HEK293 (cell line): ENCODE results near the gene ALDH18A1.

ENCODE experiments used
- CTCF ChIA-PET: fragments of 350-600 bp; formaldehyde crosslinking; extraction: SDS; loops from one replicate; lab custom pipeline; 2021; ENCODE audit warnings: antibody characterized with exemption; lab: Yijun Ruan, JAX
- POLR2A ChIA-PET: fragments of 300-600 bp; formaldehyde crosslinking; extraction: SDS; loops from one replicate; lab custom pipeline; 2020; ENCODE audit warnings: antibody characterized with exemption, inconsistent platforms; lab: Yijun Ruan, JAX
- H3K27ac ChIP-seq: fragments of 200-500 bp; sonication (Bioruptor generic); 2 replicates; pipeline ENCODE4 v1.5.1; 2014; ENCODE audit warnings: low read depth, low read length, control low read depth, inconsistent platforms; ENCODE audit errors: extremely low read depth
- H3K36me3 ChIP-seq, 2 experiments: fragments of 200-500 bp in 1 of 2; sonication (Bioruptor generic) in 1 of 2; 1 replicate in 1 of 2; 2 replicates in 1 of 2; pipeline ENCODE4 v1.5.1; 2014 to 2017; ENCODE audit warnings: inconsistent platforms in 2 of 2, low read length in 2 of 2; ENCODE audit not compliant: control insufficient read depth in 2 of 2, insufficient read depth in 1 of 2
- H3K4me1 ChIP-seq: fragments of 200-500 bp; sonication (Bioruptor generic); 2 replicates; pipeline ENCODE4 v1.5.1; 2014; ENCODE audit warnings: mild to moderate bottlenecking, low read length, inconsistent platforms; ENCODE audit not compliant: control insufficient read depth, insufficient read depth
- H3K4me3 ChIP-seq: 2 replicates; pipeline ENCODE4 v1.5.1; 2011; ENCODE audit warnings: low read depth, mild to moderate bottlenecking, control low read depth, low read length, moderate library complexity
- H3K9me3 ChIP-seq: fragments of 200-500 bp; sonication (Bioruptor generic); 2 replicates; pipeline ENCODE4 v1.5.1; 2014; ENCODE audit warnings: low read depth, low read length, inconsistent platforms; ENCODE audit not compliant: control insufficient read depth, insufficient read depth
- CTCF ChIP-seq: fragments of 450-650 bp; formaldehyde crosslinking; IDR thresholded peaks from 2 replicates; pipeline ENCODE4 v1.5.1; 2016; ENCODE audit warnings: missing biosample characterization, missing genetic modification characterization
- KLF1 ChIP-seq: fragments of 450-650 bp; formaldehyde crosslinking; IDR thresholded peaks from 2 replicates; pipeline ENCODE4 v1.5.1; 2016; ENCODE audit warnings: missing biosample characterization, missing genetic modification characterization
- KLF17 ChIP-seq: fragments of 450-650 bp; formaldehyde crosslinking; IDR thresholded peaks from 2 replicates; pipeline ENCODE4 v1.5.1; 2016; ENCODE audit warnings: missing biosample characterization, missing genetic modification characterization
- REPIN1 ChIP-seq: fragments of 450-650 bp; formaldehyde crosslinking; IDR thresholded peaks from 2 replicates; pipeline ENCODE4 v1.5.1; 2017; ENCODE audit warnings: missing biosample characterization, missing genetic modification characterization, low read depth
- SP7 ChIP-seq: fragments of 450-650 bp; formaldehyde crosslinking; IDR thresholded peaks from 2 replicates; pipeline ENCODE4 v1.5.1; 2016; ENCODE audit warnings: missing biosample characterization, missing genetic modification characterization
- ZFHX2 ChIP-seq: fragments of 450-650 bp; formaldehyde crosslinking; conservative IDR thresholded peaks from 2 replicates; pipeline ENCODE4 v1.5.1; 2016; ENCODE audit warnings: missing biosample characterization, missing genetic modification characterization
- ZFP41 ChIP-seq: fragments of 450-650 bp; formaldehyde crosslinking; IDR thresholded peaks from 2 replicates; pipeline ENCODE4 v1.5.1; 2016; ENCODE audit warnings: missing biosample characterization, missing genetic modification characterization, borderline replicate concordance
- ZNF10 ChIP-seq: fragments of 450-650 bp; formaldehyde crosslinking; IDR thresholded peaks from 2 replicates; pipeline ENCODE4 v1.5.1; 2017; ENCODE audit warnings: missing biosample characterization, missing genetic modification characterization
- ZNF366 ChIP-seq: fragments of 450-650 bp; formaldehyde crosslinking; conservative IDR thresholded peaks from 2 replicates; pipeline ENCODE4 v1.5.1; 2016; ENCODE audit warnings: missing biosample characterization, missing genetic modification characterization
- ZNF530 ChIP-seq: fragments of 450-650 bp; formaldehyde crosslinking; IDR thresholded peaks from 2 replicates; pipeline ENCODE4 v1.5.1; 2016; ENCODE audit warnings: low read depth, missing biosample characterization, missing genetic modification characterization
- ZNF555 ChIP-seq: fragments of 450-650 bp; formaldehyde crosslinking; conservative IDR thresholded peaks from 2 replicates; pipeline ENCODE4 v1.5.1; 2017; ENCODE audit warnings: missing biosample characterization, mild to moderate bottlenecking, missing genetic modification characterization, inconsistent platforms
- ZNF629 ChIP-seq: fragments of 450-650 bp; formaldehyde crosslinking; IDR thresholded peaks from 2 replicates; pipeline ENCODE4 v1.5.1; 2017; ENCODE audit warnings: missing biosample characterization, missing genetic modification characterization
- TF ChIP-seq, protein P1 (sequence below): fragments of 450-650 bp; formaldehyde crosslinking; IDR thresholded peaks from 2 replicates; pipeline ENCODE4 v1.5.1; 2016; ENCODE audit warnings: missing biosample characterization, missing genetic modification characterization, low read depth
- TF ChIP-seq, protein P2 (sequence below): fragments of 450-650 bp; formaldehyde crosslinking; IDR thresholded peaks from 2 replicates; pipeline ENCODE4 v1.5.1; 2016; ENCODE audit warnings: missing biosample characterization, missing genetic modification characterization, borderline replicate concordance

ALDH18A1 gene

GRCh38 chr10:95597788-95598187 lies 58.7 kb downstream of the ALDH18A1 start:
- TF ChIP-seq, protein P1, sequence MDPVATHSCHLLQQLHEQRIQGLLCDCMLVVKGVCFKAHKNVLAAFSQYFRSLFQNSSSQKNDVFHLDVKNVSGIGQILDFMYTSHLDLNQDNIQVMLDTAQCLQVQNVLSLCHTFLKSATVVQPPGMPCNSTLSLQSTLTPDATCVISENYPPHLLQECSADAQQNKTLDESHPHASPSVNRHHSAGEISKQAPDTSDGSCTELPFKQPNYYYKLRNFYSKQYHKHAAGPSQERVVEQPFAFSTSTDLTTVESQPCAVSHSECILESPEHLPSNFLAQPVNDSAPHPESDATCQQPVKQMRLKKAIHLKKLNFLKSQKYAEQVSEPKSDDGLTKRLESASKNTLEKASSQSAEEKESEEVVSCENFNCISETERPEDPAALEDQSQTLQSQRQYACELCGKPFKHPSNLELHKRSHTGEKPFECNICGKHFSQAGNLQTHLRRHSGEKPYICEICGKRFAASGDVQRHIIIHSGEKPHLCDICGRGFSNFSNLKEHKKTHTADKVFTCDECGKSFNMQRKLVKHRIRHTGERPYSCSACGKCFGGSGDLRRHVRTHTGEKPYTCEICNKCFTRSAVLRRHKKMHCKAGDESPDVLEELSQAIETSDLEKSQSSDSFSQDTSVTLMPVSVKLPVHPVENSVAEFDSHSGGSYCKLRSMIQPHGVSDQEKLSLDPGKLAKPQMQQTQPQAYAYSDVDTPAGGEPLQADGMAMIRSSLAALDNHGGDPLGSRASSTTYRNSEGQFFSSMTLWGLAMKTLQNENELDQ (tag by site-specific recombination) = no peak
- TF ChIP-seq REPIN1 (tag by site-specific recombination) (no peak), ZNF629 (tag by site-specific recombination) (no peak), ZNF555 (tag by site-specific recombination) (no peak), KLF17 (no peak), ZNF366 (tag by site-specific recombination) (peak; percentile 63), SP7 (tag by site-specific recombination) (no peak)
- TF ChIP-seq, all 188 proteins: peak for 1
- H3K4me3 ChIP-seq = no peak overlapping the region
- CTCF ChIA-PET = interaction anchor here (8.5 to 10.0 kb wide), 2 partner anchors 166 to 222 kb away, joined by 166 to 213 read pairs; no protein-coding TSS in a partner anchor
- H3K4me1 ChIP-seq = no peaks in the 10 kb centered on the region
- H3K9me3 ChIP-seq = no peaks in the 10 kb centered on the region
- POLR2A ChIA-PET = no interaction called here
- H3K36me3 ChIP-seq = no peaks in the 10 kb centered on the region
- no peak overlapping the region for H3K27ac ChIP-seq

GRCh38 chr10:95588025-95588424 lies 68.5 kb downstream of the ALDH18A1 start:
- ChIA-PET CTCF (interaction anchor here (0.8 to 3.4 kb wide), 3 partner anchors 12 to 142 kb away, joined by 3 to 19 read pairs (median 6); no protein-coding TSS in a partner anchor), POLR2A (no interaction called here)

GRCh38 chr10:95579835-95580535 lies 76.5 kb downstream of the ALDH18A1 start:
- Histone ChIP-seq H3K4me3 (no peak overlapping the region), H3K9me3 (no peaks in the 10 kb centered on the region), H3K36me3 (no peaks in the 10 kb centered on the region), H3K4me1 (no peaks in the 10 kb centered on the region), H3K27ac (no peak overlapping the region)
- ChIA-PET CTCF (interaction anchor here (0.6 to 1.3 kb wide), 5 partner anchors 20 to 397 kb away, joined by 3 to 5 read pairs (median 4); no protein-coding TSS in a partner anchor), POLR2A (no interaction called here)
- TF ChIP-seq ZNF10 (tag by site-specific recombination) = 0 out of 2 replicates have a peak, but pooled peaks have one; percentile 24
- no peak for TF ChIP-seq ZFP41 (tag by site-specific recombination)
- TF ChIP-seq, protein P2, sequence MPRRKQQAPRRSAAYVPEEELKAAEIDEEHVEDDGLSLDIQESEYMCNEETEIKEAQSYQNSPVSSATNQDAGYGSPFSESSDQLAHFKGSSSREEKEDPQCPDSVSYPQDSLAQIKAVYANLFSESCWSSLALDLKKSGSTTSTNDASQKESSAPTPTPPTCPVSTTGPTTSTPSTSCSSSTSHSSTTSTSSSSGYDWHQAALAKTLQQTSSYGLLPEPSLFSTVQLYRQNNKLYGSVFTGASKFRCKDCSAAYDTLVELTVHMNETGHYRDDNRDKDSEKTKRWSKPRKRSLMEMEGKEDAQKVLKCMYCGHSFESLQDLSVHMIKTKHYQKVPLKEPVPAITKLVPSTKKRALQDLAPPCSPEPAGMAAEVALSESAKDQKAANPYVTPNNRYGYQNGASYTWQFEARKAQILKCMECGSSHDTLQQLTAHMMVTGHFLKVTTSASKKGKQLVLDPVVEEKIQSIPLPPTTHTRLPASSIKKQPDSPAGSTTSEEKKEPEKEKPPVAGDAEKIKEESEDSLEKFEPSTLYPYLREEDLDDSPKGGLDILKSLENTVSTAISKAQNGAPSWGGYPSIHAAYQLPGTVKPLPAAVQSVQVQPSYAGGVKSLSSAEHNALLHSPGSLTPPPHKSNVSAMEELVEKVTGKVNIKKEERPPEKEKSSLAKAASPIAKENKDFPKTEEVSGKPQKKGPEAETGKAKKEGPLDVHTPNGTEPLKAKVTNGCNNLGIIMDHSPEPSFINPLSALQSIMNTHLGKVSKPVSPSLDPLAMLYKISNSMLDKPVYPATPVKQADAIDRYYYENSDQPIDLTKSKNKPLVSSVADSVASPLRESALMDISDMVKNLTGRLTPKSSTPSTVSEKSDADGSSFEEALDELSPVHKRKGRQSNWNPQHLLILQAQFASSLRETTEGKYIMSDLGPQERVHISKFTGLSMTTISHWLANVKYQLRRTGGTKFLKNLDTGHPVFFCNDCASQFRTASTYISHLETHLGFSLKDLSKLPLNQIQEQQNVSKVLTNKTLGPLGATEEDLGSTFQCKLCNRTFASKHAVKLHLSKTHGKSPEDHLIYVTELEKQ = no peak

More at GRCh38 chr10:95588025-95588424, 68.5 kb downstream of the ALDH18A1 start:
- H3K4me3 ChIP-seq = no peak overlapping the region
- no peaks in the 10 kb centered on the region for H3K4me1 ChIP-seq
- H3K27ac ChIP-seq = no peak overlapping the region
- TF ChIP-seq CTCF (no peak), KLF1 (tag by site-specific recombination) (peak; percentile 28; the same call in 1 of the 2 replicates), ZNF366 (tag by site-specific recombination) (no peak), ZNF530 (no peak), ZFHX2 (tag by site-specific recombination) (no peak)
- no peaks in the 10 kb centered on the region for H3K9me3 ChIP-seq
- H3K36me3 ChIP-seq = no peaks in the 10 kb centered on the region
